HG03045 (cell line): ENCODE data around the gene PSMA5.
A peak's percentile ranks its signal among the peaks of the same experiment; 100 is the strongest.
"Not testable (repeated sequence)": the region's sequence is repeated elsewhere in the genome, so short reads cannot be mapped to it uniquely, and the experiment has no call there.

Source experiments
- ATAC-seq: cut with Tn5 transposase; IDR thresholded peaks from one replicate; pipeline ENCODE4 v1.9.1; 2021; ENCODE audit warnings: mild to moderate bottlenecking, moderate library complexity; ENCODE audit not compliant: unreplicated experiment

Gene PSMA5

GRCh38 chr1:109393617-109394233 lies 32.5 kb downstream of the PSMA5 start:
- no peak for ATAC-seq

- ATAC-seq: no peak
Observed at GRCh38 chr1:109392788-109393616, 33.2 kb downstream of the PSMA5 start.

GRCh38 chr1:109392037-109392787 lies 34.0 kb downstream of the PSMA5 start:
- peak; percentile 28 for ATAC-seq

- ATAC-seq: peak; percentile 50
Observed at GRCh38 chr1:109391626-109392025, 34.6 kb downstream of the PSMA5 start.

GRCh38 chr1:109391157-109391556 lies 35.1 kb downstream of the PSMA5 start:
- ATAC-seq: no peak

- no peak for ATAC-seq
Observed at GRCh38 chr1:109389638-109390341, 36.5 kb downstream of the PSMA5 start.

GRCh38 chr1:109388884-109389637 lies 37.2 kb downstream of the PSMA5 start:
- ATAC-seq: no peak

- no peak for ATAC-seq
Observed at GRCh38 chr1:109388208-109388711, 38.0 kb downstream of the PSMA5 start.

GRCh38 chr1:109386054-109386717 lies 40.1 kb downstream of the PSMA5 start:
- no peak for ATAC-seq

GRCh38 chr1:109385417-109385816 lies 40.8 kb downstream of the PSMA5 start:
- ATAC-seq: no peak

GRCh38 chr1:109383854-109384253 lies 42.4 kb downstream of the PSMA5 start:
- ATAC-seq: no peak

- ATAC-seq: no peak
Observed at GRCh38 chr1:109383087-109383779, 43.0 kb downstream of the PSMA5 start.

GRCh38 chr1:109381573-109381972 lies 44.7 kb downstream of the PSMA5 start:
- no peak for ATAC-seq

GRCh38 chr1:109379907-109380306 lies 46.3 kb downstream of the PSMA5 start:
- no peak for ATAC-seq

- no peak for ATAC-seq
Observed at GRCh38 chr1:109379422-109379821, 46.8 kb downstream of the PSMA5 start.

GRCh38 chr1:109377698-109378097 lies 48.5 kb downstream of the PSMA5 start:
- ATAC-seq: no peak

- not testable (repeated sequence) for ATAC-seq
Observed at GRCh38 chr1:109373696-109374095, 52.6 kb downstream of the PSMA5 start.

GRCh38 chr1:109373126-109373525 lies 53.1 kb downstream of the PSMA5 start:
- ATAC-seq: no peak

- no peak for ATAC-seq
Observed at GRCh38 chr1:109372281-109372680, 54.0 kb downstream of the PSMA5 start.
